HUDEP-2 (cell line): ENCODE measurements around the gene OLFM3.

ENCODE experiments used
- DNase-seq, 76 experiments: peaks; one replicate each; lab custom pipeline; 2025; ENCODE audit not compliant: unreplicated experiment in 76 of 76; lab: John Stamatoyannopoulos, UW

Gene OLFM3

GRCh38 chr1:101854271-101854670, 142.5 kb downstream of the OLFM3 start:
- no peak for DNase-seq

GRCh38 chr1:101852936-101853335, 143.8 kb downstream of the OLFM3 start:
- no peak for DNase-seq

DNA sequence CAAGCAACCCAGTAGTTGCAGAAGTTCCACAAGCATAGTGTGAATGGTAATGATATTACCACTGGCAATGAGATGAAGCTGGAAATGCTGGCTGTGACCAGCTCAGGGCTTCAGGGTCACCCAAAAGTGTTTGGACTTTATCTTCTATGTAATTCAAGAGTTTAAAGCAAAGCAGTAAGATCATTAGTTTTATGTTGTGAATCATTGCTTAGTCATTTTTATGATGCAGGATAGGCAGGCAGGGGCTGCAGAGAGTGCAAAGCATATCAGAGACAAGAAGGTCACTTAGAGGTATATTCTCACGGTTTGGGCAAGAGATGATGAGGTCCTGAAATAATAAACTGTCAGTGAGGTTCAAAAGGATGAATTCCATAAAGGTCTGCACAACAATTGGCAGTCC, 147.4 kb downstream of the OLFM3 start:
- no peak for DNase-seq

DNA sequence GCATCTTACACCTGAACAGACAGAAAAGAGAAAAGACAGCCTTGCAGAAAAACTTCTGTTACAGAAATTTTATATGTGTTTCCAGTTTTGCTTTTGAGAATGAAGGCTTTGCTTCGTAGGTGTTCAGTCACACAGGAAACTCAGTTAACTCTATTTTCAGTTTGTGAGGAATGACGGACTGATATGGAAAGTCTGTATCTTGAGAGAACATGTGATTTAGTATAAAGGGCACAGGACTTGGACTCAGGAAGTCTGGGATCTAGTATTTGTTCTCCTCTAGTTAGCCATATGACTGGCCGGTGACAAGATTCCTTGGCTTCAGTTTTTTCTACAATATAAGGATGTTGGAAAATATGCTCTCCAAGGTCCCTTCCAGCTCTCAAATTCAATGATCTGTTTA, 149.1 kb downstream of the OLFM3 start:
- no peak for DNase-seq

DNA sequence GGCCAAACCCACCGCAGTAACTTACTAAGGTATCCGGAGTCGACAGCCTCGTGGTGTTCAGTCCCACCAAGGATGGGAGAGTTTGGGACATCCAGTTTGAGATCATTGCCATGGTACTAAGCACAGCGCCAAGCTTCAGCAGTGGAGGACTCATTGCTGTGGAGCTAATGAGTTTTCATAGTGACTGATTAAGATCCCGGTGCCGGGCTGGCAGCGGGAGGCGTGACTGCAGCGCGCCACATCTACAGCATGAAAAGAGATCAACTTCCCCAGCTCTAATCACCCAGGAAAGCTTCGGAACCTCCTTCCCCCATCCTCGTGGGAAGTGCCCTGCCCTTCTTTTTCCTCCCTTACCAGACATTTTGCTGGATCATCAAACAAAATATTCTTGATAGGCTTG, 149.9 kb downstream of the OLFM3 start:
- no peak for DNase-seq

- DNase-seq = no peak
Observed at GRCh38 chr1:101843160-101843559, 153.6 kb downstream of the OLFM3 start.

DNA sequence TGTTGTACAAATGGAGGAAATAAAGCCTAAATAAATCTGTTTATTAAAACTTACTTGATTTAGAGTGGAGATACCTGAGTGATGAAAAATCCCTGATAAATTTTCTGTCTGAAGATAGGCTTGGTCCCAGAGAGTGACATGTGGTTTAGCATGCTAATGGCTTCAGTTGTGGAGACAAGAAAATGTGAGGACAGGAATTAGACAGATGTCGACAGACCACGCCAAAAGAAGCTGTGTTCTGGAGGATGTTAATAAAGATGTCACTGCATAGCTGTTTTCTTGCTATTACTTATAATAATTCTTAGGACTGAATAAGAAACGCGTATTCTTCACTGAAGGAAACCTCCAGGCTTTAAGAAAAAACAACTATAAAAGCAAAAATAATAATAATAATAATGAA, 154.9 kb downstream of the OLFM3 start:
- no peak for DNase-seq

DNA sequence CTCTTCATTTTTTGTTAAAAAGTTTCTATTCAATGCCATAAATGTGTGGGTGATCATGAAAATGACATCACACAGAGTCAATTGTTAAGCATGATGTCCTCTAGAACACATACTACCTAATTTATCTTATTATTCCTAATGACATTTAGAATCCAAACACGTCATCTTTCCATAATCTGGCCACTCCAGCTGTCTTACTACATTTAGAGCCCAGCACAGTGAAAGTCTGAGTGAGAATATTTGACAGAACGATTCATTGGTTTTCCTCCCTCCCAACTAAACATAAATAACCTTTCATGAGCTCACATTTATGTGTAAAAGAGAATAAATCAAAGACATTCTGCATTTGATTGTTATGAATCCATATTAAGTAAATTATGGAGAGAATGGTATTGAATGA, 160.7 kb downstream of the OLFM3 start:
- no peak for DNase-seq

DNA sequence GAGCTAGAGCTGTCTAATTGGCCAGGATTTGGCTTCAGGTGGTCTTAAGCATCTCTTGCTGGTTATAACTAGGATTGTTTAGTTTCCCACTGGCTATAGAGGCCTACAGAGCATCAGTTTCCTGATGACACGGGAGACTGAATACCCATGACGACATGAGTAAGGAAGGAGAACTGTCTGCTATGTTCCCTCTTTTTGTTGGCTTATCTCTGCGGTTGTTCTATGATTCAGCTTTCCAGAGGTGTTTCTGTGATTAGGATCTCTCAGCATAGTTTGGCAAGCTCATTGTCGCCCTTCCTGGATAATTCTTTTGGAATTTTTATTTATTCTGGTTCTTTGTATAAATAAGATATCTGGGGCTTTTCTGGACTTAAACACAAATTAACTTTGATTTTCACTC, 163.4 kb downstream of the OLFM3 start:
- DNase-seq = no peak

- DNase-seq = no peak
Observed at GRCh38 chr1:101826416-101826815, 170.3 kb downstream of the OLFM3 start.

GRCh38 chr1:101820071-101820470, 176.7 kb downstream of the OLFM3 start:
- DNase-seq = peak in 1 of 76 experiments; percentile 1

- no peak for DNase-seq
Observed at GRCh38 chr1:101816262-101816661, 180.5 kb downstream of the OLFM3 start.

GRCh38 chr1:101798417-101798816, 198.3 kb downstream of the OLFM3 start:
- DNase-seq = no peak

- no peak for DNase-seq
Observed at GRCh38 chr1:101797722-101798121, 199.0 kb downstream of the OLFM3 start.

GRCh38 chr1:101781201-101781831, 215.4 kb downstream of the OLFM3 start:
- DNase-seq = peak in 2 of 76 experiments; percentile 1 to 2

GRCh38 chr1:101769520-101769919, 227.2 kb downstream of the OLFM3 start:
- DNase-seq = no peak

DNA sequence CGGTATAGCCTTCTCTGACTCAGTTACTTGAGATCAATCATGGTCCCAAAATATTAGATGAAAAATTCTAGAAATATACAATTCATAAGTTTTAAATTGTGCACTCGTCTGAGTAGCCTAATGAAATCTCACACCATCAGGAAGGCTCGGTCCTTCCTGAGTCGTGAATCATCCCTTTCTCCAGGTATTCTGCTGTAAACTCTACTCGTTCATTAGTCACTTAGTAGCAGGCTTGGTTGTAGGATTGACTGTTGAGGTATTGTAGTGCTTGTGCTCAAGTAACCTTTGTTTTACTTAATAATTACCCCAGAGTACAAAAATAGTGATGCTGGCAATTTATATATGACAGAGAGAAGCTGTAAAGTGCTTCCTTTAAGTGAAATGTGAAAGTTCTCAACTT, 238.7 kb downstream of the OLFM3 start:
- no peak for DNase-seq

- no peak for DNase-seq
Observed at GRCh38 chr1:101756411-101756810, 240.3 kb downstream of the OLFM3 start.
